ENCODE results near the gene NCSTN. TPM values are rescaled to one million over a fixed set of nuclear protein-coding genes. Genes with fewer than 3 reads are reported as not detected.

Gene NCSTN
- polyA plus RNA-seq, 1 donor (not counting 4 experiments of a cell fraction or from before 2014, with no cell fraction given) = 111 TPM

DNA sequence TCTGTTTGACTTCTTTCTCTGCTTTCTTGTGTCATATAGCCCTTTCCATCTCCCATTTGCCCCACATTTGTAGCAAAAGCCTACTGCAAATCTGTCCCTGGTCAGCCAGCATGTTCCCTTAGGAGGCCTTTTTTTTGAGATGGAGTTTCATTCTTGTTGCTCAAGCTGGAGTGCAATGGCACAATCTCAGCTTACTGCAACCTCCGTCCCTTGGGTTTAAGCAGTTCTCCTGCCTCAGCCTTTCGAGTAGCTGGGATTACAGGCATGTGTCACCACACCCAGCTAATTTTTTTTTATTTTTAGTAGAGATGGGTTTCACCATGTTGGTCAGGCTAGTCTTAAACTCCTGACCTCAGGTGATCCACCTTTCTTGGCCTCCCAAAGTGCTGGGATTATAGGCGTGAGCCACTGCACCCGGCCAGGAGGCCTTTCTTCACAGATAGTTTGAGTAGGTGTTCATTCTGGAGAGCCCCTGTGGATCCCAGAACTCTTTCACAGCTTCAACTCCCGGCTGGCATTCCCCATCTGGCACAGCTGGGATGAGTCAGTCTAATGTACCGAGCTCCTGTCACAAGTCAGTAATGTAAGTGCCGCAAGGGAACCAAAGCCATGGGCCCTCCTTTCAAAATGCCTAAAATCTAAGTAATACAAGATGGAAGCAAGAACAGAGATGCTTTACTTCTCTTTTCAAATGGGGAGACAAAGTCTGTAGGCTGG is 14.3 kb downstream of the NCSTN start:
- no peak for FAIRE-seq

DNA sequence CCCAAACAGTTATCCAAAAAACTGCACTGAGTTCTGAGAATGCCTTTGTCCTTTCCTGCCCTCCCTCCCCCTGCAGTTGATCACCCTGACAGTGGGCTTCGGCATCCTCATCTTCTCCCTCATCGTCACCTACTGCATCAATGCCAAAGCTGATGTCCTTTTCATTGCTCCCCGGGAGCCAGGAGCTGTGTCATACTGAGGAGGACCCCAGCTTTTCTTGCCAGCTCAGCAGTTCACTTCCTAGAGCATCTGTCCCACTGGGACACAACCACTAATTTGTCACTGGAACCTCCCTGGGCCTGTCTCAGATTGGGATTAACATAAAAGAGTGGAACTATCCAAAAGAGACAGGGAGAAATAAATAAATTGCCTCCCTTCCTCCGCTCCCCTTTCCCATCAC is 14.9 kb downstream of the NCSTN start:
- TF ChIP-seq, protein P1, sequence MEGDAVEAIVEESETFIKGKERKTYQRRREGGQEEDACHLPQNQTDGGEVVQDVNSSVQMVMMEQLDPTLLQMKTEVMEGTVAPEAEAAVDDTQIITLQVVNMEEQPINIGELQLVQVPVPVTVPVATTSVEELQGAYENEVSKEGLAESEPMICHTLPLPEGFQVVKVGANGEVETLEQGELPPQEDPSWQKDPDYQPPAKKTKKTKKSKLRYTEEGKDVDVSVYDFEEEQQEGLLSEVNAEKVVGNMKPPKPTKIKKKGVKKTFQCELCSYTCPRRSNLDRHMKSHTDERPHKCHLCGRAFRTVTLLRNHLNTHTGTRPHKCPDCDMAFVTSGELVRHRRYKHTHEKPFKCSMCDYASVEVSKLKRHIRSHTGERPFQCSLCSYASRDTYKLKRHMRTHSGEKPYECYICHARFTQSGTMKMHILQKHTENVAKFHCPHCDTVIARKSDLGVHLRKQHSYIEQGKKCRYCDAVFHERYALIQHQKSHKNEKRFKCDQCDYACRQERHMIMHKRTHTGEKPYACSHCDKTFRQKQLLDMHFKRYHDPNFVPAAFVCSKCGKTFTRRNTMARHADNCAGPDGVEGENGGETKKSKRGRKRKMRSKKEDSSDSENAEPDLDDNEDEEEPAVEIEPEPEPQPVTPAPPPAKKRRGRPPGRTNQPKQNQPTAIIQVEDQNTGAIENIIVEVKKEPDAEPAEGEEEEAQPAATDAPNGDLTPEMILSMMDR (optimal IDR thresholded peaks at IDR 0.05 in 1 of 3, IDR thresholded peaks at IDR 0.05 in 1 of 3, conservative IDR thresholded peaks at IDR 0.05 in 1 of 3; ENCODE audit: extremely low read depth in 1 of 3, insufficient read depth in 2 of 3, low read length in 3 of 3) = no peak
- no peak for TF ChIP-seq EZH2 (IDR thresholded peaks at IDR 0.05; ENCODE audit: low read length)
- Histone ChIP-seq H3K9me3 (ENCODE audit: control insufficient read depth, low read depth, low read length) (no peaks in the 10 kb centered on the region), H3K27me3 (ENCODE audit: control insufficient read depth, extremely low read depth, insufficient read depth, low read length) (no peaks in the 10 kb centered on the region), H3K4me3 (ENCODE audit: control insufficient read depth in 2 of 3, extremely low read depth in 1 of 3, insufficient read depth in 2 of 3, low read depth in 1 of 3, low read length in 3 of 3) (no peak overlapping the region), H2AFZ (ENCODE audit: control insufficient read depth, low read length) (no peak overlapping the region), H3K9ac (ENCODE audit: control insufficient read depth, extremely low read depth, insufficient read depth, low read length) (no peak overlapping the region), H3K27ac (ENCODE audit: control insufficient read depth, insufficient read depth, low read length) (no peak overlapping the region), H3K9me1 (ENCODE audit: control insufficient read depth, extremely low read depth, insufficient read depth, low read length) (no peaks in the 10 kb centered on the region), H4K20me1 (ENCODE audit: control insufficient read depth, extremely low read depth, insufficient read depth, low read length) (no peaks in the 10 kb centered on the region), H3K4me2 (ENCODE audit: control insufficient read depth, extremely low read depth, insufficient read depth, low read depth, low read length) (no peak overlapping the region), H3K36me3 (ENCODE audit: control insufficient read depth in 2 of 2, extremely low read depth in 1 of 2, insufficient read depth in 2 of 2, low read length in 2 of 2) (peaks cover 46 to 47% of the 10 kb centered on the region in 2 experiments), H3K4me1 (ENCODE audit: control insufficient read depth, extremely low read depth, insufficient read depth, low read length) (no peaks in the 10 kb centered on the region), H3K79me2 (ENCODE audit: control insufficient read depth, insufficient read depth, low read length) (no peaks in the 10 kb centered on the region)
- dilution Hi-C loops (cut with MboI; ENCODE audit: extremely low pct_ligation_motif_present, low sequenced_read_pairs) = no loop called here
- FAIRE-seq = no peak
- DNase-seq (ENCODE audit: low read depth, low spot score) = no peak

More for the DNA sequence above, 14.3 kb downstream of the NCSTN start:
- H3K27me3 ChIP-seq (ENCODE audit: control insufficient read depth, extremely low read depth, insufficient read depth, low read length) = no peaks in the 10 kb centered on the region
- H3K9me3 ChIP-seq (ENCODE audit: control insufficient read depth, low read depth, low read length) = no peaks in the 10 kb centered on the region
- H3K27ac ChIP-seq (ENCODE audit: control insufficient read depth, insufficient read depth, low read length) = no peak overlapping the region
- no peak overlapping the region for H2AFZ ChIP-seq (ENCODE audit: control insufficient read depth, low read length)
- DNase-seq (ENCODE audit: low read depth, low spot score) = no peak
- peaks cover 53% of the 10 kb centered on the region in 2 experiments for H3K36me3 ChIP-seq (ENCODE audit: control insufficient read depth in 2 of 2, extremely low read depth in 1 of 2, insufficient read depth in 2 of 2, low read length in 2 of 2)
- no peaks in the 10 kb centered on the region for H3K79me2 ChIP-seq (ENCODE audit: control insufficient read depth, insufficient read depth, low read length)
- no peak for TF ChIP-seq EZH2 (IDR thresholded peaks at IDR 0.05; ENCODE audit: low read length)
- TF ChIP-seq, protein P1 (optimal IDR thresholded peaks at IDR 0.05 in 1 of 3, IDR thresholded peaks at IDR 0.05 in 1 of 3, conservative IDR thresholded peaks at IDR 0.05 in 1 of 3; ENCODE audit: extremely low read depth in 1 of 3, insufficient read depth in 2 of 3, low read length in 3 of 3) = no peak
- H3K9ac ChIP-seq (ENCODE audit: control insufficient read depth, extremely low read depth, insufficient read depth, low read length) = no peak overlapping the region
- dilution Hi-C loops (cut with MboI; ENCODE audit: extremely low pct_ligation_motif_present, low sequenced_read_pairs) = no loop called here
- no peak overlapping the region for H3K4me2 ChIP-seq (ENCODE audit: control insufficient read depth, extremely low read depth, insufficient read depth, low read depth, low read length)
- no peaks in the 10 kb centered on the region for H4K20me1 ChIP-seq (ENCODE audit: control insufficient read depth, extremely low read depth, insufficient read depth, low read length)
- H3K4me1 ChIP-seq (ENCODE audit: control insufficient read depth, extremely low read depth, insufficient read depth, low read length) = no peaks in the 10 kb centered on the region
- no peak overlapping the region for H3K4me3 ChIP-seq (ENCODE audit: control insufficient read depth in 2 of 3, extremely low read depth in 1 of 3, insufficient read depth in 2 of 3, low read depth in 1 of 3, low read length in 3 of 3)
- H3K9me1 ChIP-seq (ENCODE audit: control insufficient read depth, extremely low read depth, insufficient read depth, low read length) = no peaks in the 10 kb centered on the region
